AG09309 (cell line): ENCODE measurements around the gene MVP.
"Not testable (repeated sequence)": the region's sequence is repeated elsewhere in the genome, so short reads cannot be mapped to it uniquely, and the experiment has no call there.

Experiments
- DNase-seq: peaks from one replicate; pipeline ENCODE4 v3.0.0-alpha.2; 2010; ENCODE audit warnings: low read depth
- H3K4me3 ChIP-seq: 2 replicates; pipeline ENCODE4 v1.5.1; 2011; ENCODE audit warnings: mild to moderate bottlenecking, low read depth, low read length, moderate library complexity; ENCODE audit not compliant: control insufficient read depth
- CTCF ChIP-seq: IDR thresholded peaks from 2 replicates; pipeline ENCODE4 v1.5.1; 2011; ENCODE audit warnings: mild to moderate bottlenecking, low read depth, low read length, inconsistent platforms; ENCODE audit not compliant: insufficient read depth, control insufficient read depth; ENCODE audit errors: missing control alignments

The MVP gene

DNA sequence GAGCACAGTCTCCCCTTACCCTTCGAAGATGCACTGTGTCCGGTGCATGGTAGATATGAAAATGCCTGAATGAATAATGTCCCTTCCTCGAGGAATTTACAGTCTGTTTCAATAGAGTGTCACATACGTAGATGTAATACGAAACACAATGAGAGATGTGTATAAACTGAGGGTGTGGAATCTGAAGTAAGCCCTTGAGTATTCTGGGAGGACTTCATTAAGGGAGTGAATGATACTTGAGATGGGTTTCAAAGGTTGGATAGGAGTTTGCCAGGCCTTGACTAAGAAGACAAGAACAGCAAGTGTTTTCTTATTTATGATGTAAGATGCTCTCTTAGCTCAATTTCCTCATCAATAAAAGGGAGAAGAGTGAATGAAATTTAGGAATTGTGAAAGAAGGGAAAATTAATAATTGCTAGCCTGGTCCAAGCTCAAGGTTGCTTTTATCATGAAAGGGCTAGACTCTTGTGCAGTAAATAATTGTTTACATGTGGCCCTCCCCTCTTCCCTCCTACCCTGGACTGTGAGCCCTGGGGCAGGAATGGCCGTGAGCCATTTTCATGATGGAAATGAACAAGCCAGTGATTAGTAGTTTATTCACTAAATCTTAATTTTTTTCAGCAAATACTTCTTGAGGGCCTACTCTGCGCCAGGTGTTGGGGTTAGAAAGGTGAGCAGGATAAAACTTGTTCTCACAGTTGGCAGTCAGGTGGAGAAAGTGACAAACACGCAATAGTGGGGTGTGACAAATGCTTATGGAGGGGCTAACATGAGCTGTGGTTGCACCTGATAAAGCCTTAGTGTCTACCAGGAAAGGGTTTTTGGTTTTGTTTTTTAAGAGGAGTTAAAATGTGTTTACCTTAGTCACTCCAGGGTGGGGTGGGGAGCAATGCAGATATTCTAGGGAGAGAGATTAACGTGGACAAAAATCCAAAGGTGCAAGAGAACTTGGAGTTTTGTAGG, 28.1 kb upstream of the MVP start:
- TF ChIP-seq CTCF = no peak

DNA sequence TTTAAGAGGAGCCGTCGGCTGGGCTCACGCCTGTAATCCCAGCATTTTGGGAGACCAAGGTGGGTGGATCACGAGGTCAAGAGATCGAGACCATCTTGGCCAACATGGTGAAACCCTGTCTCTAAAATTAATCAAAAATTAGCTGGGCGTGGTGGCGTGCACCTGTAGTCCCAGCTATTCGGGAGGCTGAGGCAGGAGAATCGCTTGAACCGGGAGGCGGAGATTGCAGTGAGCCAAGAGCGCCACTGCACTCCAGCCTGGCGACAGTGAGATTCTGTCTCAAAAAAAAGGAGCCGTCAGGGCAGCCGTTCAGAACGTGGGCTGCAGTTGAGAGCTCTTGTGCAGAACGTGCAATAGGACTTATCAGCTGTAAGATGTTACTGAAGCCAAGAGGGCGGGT, 27.1 kb upstream of the MVP start:
- DNase-seq, H3K4me3 ChIP-seq: not testable (repeated sequence)

More for the DNA sequence above, 28.1 kb upstream of the MVP start:
- DNase-seq = no peak
- peak overlapping the region; percentile 72 for H3K4me3 ChIP-seq

- no peak for TF ChIP-seq CTCF
- DNase-seq = no peak
- no peak overlapping the region for H3K4me3 ChIP-seq
Observed at GRCh38 chr16:29794231-29794710, 26.0 kb upstream of the MVP start.

- no peak for TF ChIP-seq CTCF
- no peak overlapping the region for H3K4me3 ChIP-seq
- no peak for DNase-seq
Observed at GRCh38 chr16:29802416-29802935, 17.8 kb upstream of the MVP start.

DNA sequence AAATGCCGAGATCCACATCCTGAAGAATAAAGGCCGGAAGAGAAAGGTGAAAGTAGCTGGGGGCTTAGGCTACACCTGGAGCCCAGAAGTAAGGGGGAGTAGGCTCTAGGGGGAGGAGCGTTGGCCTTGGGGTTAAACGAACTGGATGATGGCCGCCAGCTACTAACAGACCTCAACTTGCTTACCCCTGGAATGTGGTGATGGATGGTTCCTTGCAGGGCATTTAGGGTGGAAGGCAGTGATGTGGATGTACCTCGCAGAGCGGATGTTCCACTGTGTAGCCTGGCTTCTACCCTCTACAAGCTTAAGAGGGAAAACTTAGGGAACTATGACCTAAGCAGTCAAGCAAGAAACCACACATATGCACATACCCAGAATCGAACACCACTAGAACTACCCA, 16.2 kb upstream of the MVP start:
- H3K4me3 ChIP-seq = no peak overlapping the region
- no peak for TF ChIP-seq CTCF
- no peak for DNase-seq

- TF ChIP-seq CTCF = no peak
- peak overlapping the region; percentile 52 for H3K4me3 ChIP-seq
- no peak for DNase-seq
Observed at GRCh38 chr16:29804455-29805231, 15.6 kb upstream of the MVP start.
